Stimulated activated CD4-positive, alpha-beta T cell treated with anti-CD3 and anti-CD28 coated beads, Interleukin-2, amount 100 ng/mL, for 48 hours (primary cell): ENCODE measurements around the gene ZNF229.
"Not testable (repeated sequence)": the region's sequence is repeated elsewhere in the genome, so short reads cannot be mapped to it uniquely, and the experiment has no call there.

Experiments used
- DNase-seq, 2 donors: peaks; one replicate each; pipeline ENCODE4 v3.0.0-alpha.2; 2020

The ZNF229 gene

GRCh38 chr19:44447916-44448674 is at the start of gene ZNF229:
Gene ZNF229, minus strand, starts transcription at chr19:44448472. Its CDS starts 5,625 bp downstream, at chr19:44442847.
- peak; percentile 45 to 51 for DNase-seq

- DNase-seq = no peak
Observed at GRCh38 chr19:44496711-44497110, 48.4 kb upstream of the ZNF229 start.

GRCh38 chr19:44476559-44477408 is 28.5 kb upstream of the ZNF229 start:
- no peak for DNase-seq

- DNase-seq = not testable (repeated sequence)
Observed at GRCh38 chr19:44468730-44469129, 20.5 kb upstream of the ZNF229 start.

GRCh38 chr19:44462600-44463286 is 14.5 kb upstream of the ZNF229 start:
- not testable (repeated sequence) for DNase-seq

- not testable (repeated sequence) for DNase-seq
Observed at GRCh38 chr19:44456016-44456415, 7.7 kb upstream of the ZNF229 start.

GRCh38 chr19:44455100-44455499 is 6.8 kb upstream of the ZNF229 start:
- DNase-seq = no peak

GRCh38 chr19:44452367-44452766 is 4.1 kb upstream of the ZNF229 start:
- DNase-seq = no peak

GRCh38 chr19:44451687-44452086 is 3.4 kb upstream of the ZNF229 start:
- DNase-seq = no peak

GRCh38 chr19:44438441-44438840 is 9.8 kb downstream of the ZNF229 start:
- DNase-seq = no peak

GRCh38 chr19:44435441-44435840 is 12.8 kb downstream of the ZNF229 start:
- DNase-seq = no peak

GRCh38 chr19:44430956-44431355 is 17.3 kb downstream of the ZNF229 start:
- no peak for DNase-seq

- DNase-seq = not testable (repeated sequence)
Observed at GRCh38 chr19:44415553-44415952, 32.7 kb downstream of the ZNF229 start.

GRCh38 chr19:44401139-44402115 is 46.8 kb downstream of the ZNF229 start, which contains the start of gene ZNF285:
Gene ZNF285, minus strand, starts transcription at chr19:44401608. Its CDS starts 4,395 bp downstream, at chr19:44397213.
- peak; percentile 51 to 64 for DNase-seq

- DNase-seq = not testable (repeated sequence)
Observed at GRCh38 chr19:44389268-44389667, 59.0 kb downstream of the ZNF229 start.
